IMR-90 (cell line): ENCODE results near the gene DOCK4.

Experiments used
- BHLHE40 ChIP-seq: fragments of 150-350 bp; IDR thresholded peaks from 2 replicates; pipeline ENCODE4 v1.6.1; 2016; ENCODE audit warnings: mild to moderate bottlenecking, low read depth, low read length
- CEBPB ChIP-seq: IDR thresholded peaks from 2 replicates; pipeline ENCODE4 v1.6.1; 2012; ENCODE audit warnings: low read depth, low read length, improper control_type of control experiment
- CHD1 ChIP-seq: IDR thresholded peaks from 2 replicates; pipeline ENCODE4 v1.6.1; 2012; ENCODE audit warnings: low read depth, low read length, improper control_type of control experiment
- MAFK ChIP-seq: IDR thresholded peaks from 2 replicates; pipeline ENCODE4 v1.6.1; 2012; ENCODE audit warnings: low read depth, low read length, improper control_type of control experiment
- MAZ ChIP-seq: IDR thresholded peaks from 2 replicates; pipeline ENCODE4 v1.6.1; 2012; ENCODE audit warnings: low read depth, mild to moderate bottlenecking, low read length, improper control_type of control experiment, moderate library complexity, borderline replicate concordance
- MXI1 ChIP-seq: IDR thresholded peaks from 2 replicates; pipeline ENCODE4 v1.6.1; 2012; ENCODE audit warnings: low read depth, mild to moderate bottlenecking, low read length, moderate library complexity, borderline replicate concordance
- NFE2L2 ChIP-seq: fragments of 150-350 bp; IDR thresholded peaks from 2 replicates; pipeline ENCODE4 v1.6.1; 2016; ENCODE audit warnings: low read depth, mild to moderate bottlenecking, low read length
- POLR2A ChIP-seq: IDR thresholded peaks from 2 replicates; pipeline ENCODE4 v1.6.1; 2012; ENCODE audit warnings: mild to moderate bottlenecking, low read depth, low read length
- RAD21 ChIP-seq: IDR thresholded peaks from 2 replicates; pipeline ENCODE4 v1.6.1; 2012; ENCODE audit warnings: low read length, improper control_type of control experiment
- RCOR1 ChIP-seq: IDR thresholded peaks from 2 replicates; pipeline ENCODE4 v1.6.1; 2012; ENCODE audit warnings: mild to moderate bottlenecking, low read length, improper control_type of control experiment; ENCODE audit not compliant: insufficient replicate concordance
- RFX5 ChIP-seq: IDR thresholded peaks from 2 replicates; pipeline ENCODE4 v1.8.0; 2012; ENCODE audit warnings: low read depth, mild to moderate bottlenecking, low read length, moderate library complexity
- SMC3 ChIP-seq: fragments of 150-350 bp; IDR thresholded peaks from 2 replicates; pipeline ENCODE4 v1.6.1; 2016; ENCODE audit warnings: low read depth, mild to moderate bottlenecking, antibody characterized with exemption, low read length, moderate library complexity
- TF ChIP-seq, protein P1 (sequence below): conservative IDR thresholded peaks from 2 replicates; pipeline ENCODE4 v1.5.1; 2012; ENCODE audit warnings: mild to moderate bottlenecking, low read depth, low read length, improper control_type of control experiment
- TF ChIP-seq, protein P2 (sequence below): fragments of 150-350 bp; IDR thresholded peaks from 2 replicates; pipeline ENCODE4 v1.6.1; 2017; ENCODE audit warnings: mild to moderate bottlenecking, antibody characterized with exemption, low read length, low read depth

DNA sequence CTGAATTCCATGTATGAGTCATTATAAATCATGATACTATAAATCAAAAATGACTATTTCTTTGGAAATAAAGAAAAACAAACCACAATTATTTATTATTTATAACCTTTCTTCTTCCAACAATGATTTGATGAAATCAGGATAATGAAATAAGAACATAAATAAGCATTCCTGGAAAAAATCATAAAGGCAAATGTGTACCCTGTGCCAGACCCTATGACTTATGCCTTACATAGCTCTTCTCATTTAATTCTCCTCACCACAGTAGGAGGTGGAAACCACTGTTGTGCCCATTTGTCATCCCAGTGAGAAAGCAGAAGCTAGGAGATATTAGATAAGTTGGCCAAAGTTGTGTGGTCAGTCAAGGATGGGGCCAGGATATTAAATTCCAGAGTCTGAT, 255.1 kb downstream of the DOCK4 start:
- no peak for TF ChIP-seq SMC3
- TF ChIP-seq, protein P1, sequence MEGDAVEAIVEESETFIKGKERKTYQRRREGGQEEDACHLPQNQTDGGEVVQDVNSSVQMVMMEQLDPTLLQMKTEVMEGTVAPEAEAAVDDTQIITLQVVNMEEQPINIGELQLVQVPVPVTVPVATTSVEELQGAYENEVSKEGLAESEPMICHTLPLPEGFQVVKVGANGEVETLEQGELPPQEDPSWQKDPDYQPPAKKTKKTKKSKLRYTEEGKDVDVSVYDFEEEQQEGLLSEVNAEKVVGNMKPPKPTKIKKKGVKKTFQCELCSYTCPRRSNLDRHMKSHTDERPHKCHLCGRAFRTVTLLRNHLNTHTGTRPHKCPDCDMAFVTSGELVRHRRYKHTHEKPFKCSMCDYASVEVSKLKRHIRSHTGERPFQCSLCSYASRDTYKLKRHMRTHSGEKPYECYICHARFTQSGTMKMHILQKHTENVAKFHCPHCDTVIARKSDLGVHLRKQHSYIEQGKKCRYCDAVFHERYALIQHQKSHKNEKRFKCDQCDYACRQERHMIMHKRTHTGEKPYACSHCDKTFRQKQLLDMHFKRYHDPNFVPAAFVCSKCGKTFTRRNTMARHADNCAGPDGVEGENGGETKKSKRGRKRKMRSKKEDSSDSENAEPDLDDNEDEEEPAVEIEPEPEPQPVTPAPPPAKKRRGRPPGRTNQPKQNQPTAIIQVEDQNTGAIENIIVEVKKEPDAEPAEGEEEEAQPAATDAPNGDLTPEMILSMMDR, result no peak
- TF ChIP-seq, protein P2, sequence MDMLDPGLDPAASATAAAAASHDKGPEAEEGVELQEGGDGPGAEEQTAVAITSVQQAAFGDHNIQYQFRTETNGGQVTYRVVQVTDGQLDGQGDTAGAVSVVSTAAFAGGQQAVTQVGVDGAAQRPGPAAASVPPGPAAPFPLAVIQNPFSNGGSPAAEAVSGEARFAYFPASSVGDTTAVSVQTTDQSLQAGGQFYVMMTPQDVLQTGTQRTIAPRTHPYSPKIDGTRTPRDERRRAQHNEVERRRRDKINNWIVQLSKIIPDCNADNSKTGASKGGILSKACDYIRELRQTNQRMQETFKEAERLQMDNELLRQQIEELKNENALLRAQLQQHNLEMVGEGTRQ, result no peak
- TF ChIP-seq RAD21, result no peak
- no peak for TF ChIP-seq RFX5
- TF ChIP-seq POLR2A, result no peak
- TF ChIP-seq RCOR1, result no peak
- no peak for TF ChIP-seq MXI1
- TF ChIP-seq CEBPB, result no peak
- TF ChIP-seq NFE2L2, result no peak
- no peak for TF ChIP-seq MAZ
- TF ChIP-seq CHD1, result no peak
- no peak for TF ChIP-seq BHLHE40
- no peak for TF ChIP-seq MAFK
